HG03039 (cell line): Measurements from ENCODE around the gene SERPINA12.

Source experiments
- ATAC-seq: cut with Tn5 transposase; IDR thresholded peaks from one replicate; pipeline ENCODE4 v1.9.1; 2021; ENCODE audit warnings: mild to moderate bottlenecking, moderate library complexity; ENCODE audit not compliant: unreplicated experiment

SERPINA12 gene

GRCh38 chr14:94467728-94468520 is 41.3 kb downstream of the SERPINA12 start:
- ATAC-seq: no peak

- no peak for ATAC-seq
Observed at GRCh38 chr14:94466706-94467370, 42.4 kb downstream of the SERPINA12 start.

GRCh38 chr14:94465042-94465441 is 44.2 kb downstream of the SERPINA12 start:
- ATAC-seq: no peak

GRCh38 chr14:94464290-94464689 is 45.0 kb downstream of the SERPINA12 start:
- ATAC-seq: no peak

- ATAC-seq: no peak
Observed at GRCh38 chr14:94462763-94463572, 46.3 kb downstream of the SERPINA12 start.

- no peak for ATAC-seq
Observed at GRCh38 chr14:94462219-94462551, 47.1 kb downstream of the SERPINA12 start.

- no peak for ATAC-seq
Observed at GRCh38 chr14:94461526-94462218, 47.6 kb downstream of the SERPINA12 start.

- no peak for ATAC-seq
Observed at GRCh38 chr14:94460631-94461416, 48.4 kb downstream of the SERPINA12 start.

- no peak for ATAC-seq
Observed at GRCh38 chr14:94458558-94459205, 50.6 kb downstream of the SERPINA12 start.

- no peak for ATAC-seq
Observed at GRCh38 chr14:94458096-94458495, 51.2 kb downstream of the SERPINA12 start.

GRCh38 chr14:94455928-94456327 is 53.3 kb downstream of the SERPINA12 start:
- ATAC-seq: no peak

GRCh38 chr14:94451826-94452225 is 57.4 kb downstream of the SERPINA12 start:
- no peak for ATAC-seq

GRCh38 chr14:94451091-94451771 is 58.0 kb downstream of the SERPINA12 start:
- ATAC-seq: no peak

- ATAC-seq: no peak
Observed at GRCh38 chr14:94450722-94451090, 58.6 kb downstream of the SERPINA12 start.

GRCh38 chr14:94449930-94450329 is 59.3 kb downstream of the SERPINA12 start:
- ATAC-seq: no peak

- ATAC-seq: no peak
Observed at GRCh38 chr14:94448071-94448808, 61.0 kb downstream of the SERPINA12 start.

GRCh38 chr14:94447206-94447605 is 62.1 kb downstream of the SERPINA12 start:
- no peak for ATAC-seq

- ATAC-seq: no peak
Observed at GRCh38 chr14:94446126-94446525, 63.1 kb downstream of the SERPINA12 start.

- ATAC-seq: no peak
Observed at GRCh38 chr14:94445003-94445402, 64.3 kb downstream of the SERPINA12 start.
